SK-N-SH treated with all-trans-retinoic acid at 6 μM for 48 hours (cell line): Measurements from ENCODE around the gene MXRA7.

Source experiments
- ATAC-seq: fragments of 200-7000 bp; cut with Tn5 transposase; 3 replicates; pipeline ENCODE4 v1.9.1; 2020; ENCODE audit warnings: mild to moderate bottlenecking, moderate library complexity
- ARNTL ChIP-seq: fragments of 450-650 bp; formaldehyde crosslinking; IDR thresholded peaks from 2 replicates; pipeline ENCODE4 v1.5.0; 2020; ENCODE audit warnings: low read depth, mild to moderate bottlenecking, moderate library complexity, borderline replicate concordance
- BACH2 ChIP-seq: fragments of 250-450 bp; sonication (Bioruptor Pico); IDR thresholded peaks from 2 replicates; pipeline ENCODE4 v1.9.0; 2021; ENCODE audit warnings: mild to moderate bottlenecking, borderline replicate concordance
- CREB5 ChIP-seq: fragments of 250-450 bp; sonication (Bioruptor Pico); IDR thresholded peaks from 2 replicates; pipeline ENCODE4 v1.5.1; 2020; ENCODE audit warnings: low read depth, mild to moderate bottlenecking, moderate library complexity
- ESRRG ChIP-seq: fragments of 250-450 bp; sonication (Bioruptor Pico); IDR thresholded peaks from 2 replicates; pipeline ENCODE4 v1.6.1; 2021; ENCODE audit warnings: mild to moderate bottlenecking
- GLIS3 ChIP-seq: fragments of 250-450 bp; sonication (Bioruptor Pico); IDR thresholded peaks from 2 replicates; pipeline ENCODE4 v1.5.0; 2020; ENCODE audit warnings: mild to moderate bottlenecking, moderate library complexity
- ISL1 ChIP-seq: fragments of 250-450 bp; sonication (Bioruptor Pico); IDR thresholded peaks from 2 replicates; pipeline ENCODE4 v2.1.2; 2022; ENCODE audit warnings: mild to moderate bottlenecking, moderate library complexity
- OSR1 ChIP-seq: fragments of 250-450 bp; sonication (Bioruptor Pico); IDR thresholded peaks from 2 replicates; pipeline ENCODE4 v1.8.0; 2022; ENCODE audit warnings: moderate library complexity, mild to moderate bottlenecking, inconsistent platforms
- PATZ1 ChIP-seq: fragments of 250-450 bp; sonication (Bioruptor Pico); IDR thresholded peaks from 2 replicates; pipeline ENCODE4 v1.8.0; 2020; ENCODE audit warnings: mild to moderate bottlenecking, moderate library complexity, borderline replicate concordance
- POU6F1 ChIP-seq: fragments of 250-450 bp; sonication (Bioruptor Pico); IDR thresholded peaks from 2 replicates; pipeline ENCODE4 v1.8.0; 2021; ENCODE audit warnings: low read depth, mild to moderate bottlenecking, moderate library complexity, borderline replicate concordance
- PPARA ChIP-seq: fragments of 250-450 bp; sonication (Bioruptor Pico); IDR thresholded peaks from 2 replicates; pipeline ENCODE4 v1.5.0; 2020; ENCODE audit warnings: mild to moderate bottlenecking, borderline replicate concordance
- SNAI2 ChIP-seq: fragments of 250-450 bp; sonication (Bioruptor Pico); IDR thresholded peaks from 2 replicates; pipeline ENCODE4 v1.5.0; 2020; ENCODE audit warnings: mild to moderate bottlenecking, moderate library complexity
- TCF4 ChIP-seq: fragments of 250-450 bp; sonication (Bioruptor Pico); IDR thresholded peaks from 2 replicates; pipeline ENCODE4 v1.8.0; 2021; ENCODE audit warnings: mild to moderate bottlenecking, moderate library complexity, borderline replicate concordance
- TOX ChIP-seq: fragments of 250-450 bp; sonication (Bioruptor Pico); IDR thresholded peaks from 2 replicates; pipeline ENCODE4 v1.8.0; 2021; ENCODE audit warnings: mild to moderate bottlenecking, moderate library complexity, borderline replicate concordance
- ZFP3 ChIP-seq: fragments of 250-450 bp; sonication (Bioruptor Pico); IDR thresholded peaks from 2 replicates; pipeline ENCODE4 v1.5.0; 2020; ENCODE audit warnings: mild to moderate bottlenecking, moderate library complexity
- ZFP30 ChIP-seq: fragments of 450-650 bp; formaldehyde crosslinking; IDR thresholded peaks from 2 replicates; pipeline ENCODE4 v1.5.0; 2022; ENCODE audit warnings: mild to moderate bottlenecking, moderate library complexity
- ZNF565 ChIP-seq: fragments of 450-650 bp; formaldehyde crosslinking; conservative IDR thresholded peaks from 2 replicates; pipeline ENCODE4 v1.5.0; 2020; ENCODE audit warnings: low read depth, mild to moderate bottlenecking, moderate library complexity
- ZNF8 ChIP-seq: fragments of 450-650 bp; formaldehyde crosslinking; IDR thresholded peaks from 2 replicates; pipeline ENCODE4 v1.5.0; 2020; ENCODE audit warnings: mild to moderate bottlenecking, moderate library complexity
- TF ChIP-seq, protein P1 (sequence below): fragments of 250-450 bp; sonication (Bioruptor Pico); IDR thresholded peaks from 2 replicates; pipeline ENCODE4 v1.5.0; 2020; ENCODE audit warnings: mild to moderate bottlenecking, moderate library complexity
- TF ChIP-seq, protein P2 (sequence below): fragments of 250-450 bp; sonication (Bioruptor Pico); IDR thresholded peaks from 2 replicates; pipeline ENCODE4 v1.5.1; 2021; ENCODE audit warnings: mild to moderate bottlenecking, moderate library complexity

The MXRA7 gene

GRCh38 chr17:76659928-76660655 lies 50.7 kb downstream of the MXRA7 start:
- ATAC-seq = peak; percentile 75
- no peak for TF ChIP-seq ZNF565 (CRISPR knock-in tag)
- no peak for TF ChIP-seq SNAI2 (CRISPR knock-in tag)
- TF ChIP-seq ZFP30 (CRISPR knock-in tag) = no peak
- TF ChIP-seq, protein P1, sequence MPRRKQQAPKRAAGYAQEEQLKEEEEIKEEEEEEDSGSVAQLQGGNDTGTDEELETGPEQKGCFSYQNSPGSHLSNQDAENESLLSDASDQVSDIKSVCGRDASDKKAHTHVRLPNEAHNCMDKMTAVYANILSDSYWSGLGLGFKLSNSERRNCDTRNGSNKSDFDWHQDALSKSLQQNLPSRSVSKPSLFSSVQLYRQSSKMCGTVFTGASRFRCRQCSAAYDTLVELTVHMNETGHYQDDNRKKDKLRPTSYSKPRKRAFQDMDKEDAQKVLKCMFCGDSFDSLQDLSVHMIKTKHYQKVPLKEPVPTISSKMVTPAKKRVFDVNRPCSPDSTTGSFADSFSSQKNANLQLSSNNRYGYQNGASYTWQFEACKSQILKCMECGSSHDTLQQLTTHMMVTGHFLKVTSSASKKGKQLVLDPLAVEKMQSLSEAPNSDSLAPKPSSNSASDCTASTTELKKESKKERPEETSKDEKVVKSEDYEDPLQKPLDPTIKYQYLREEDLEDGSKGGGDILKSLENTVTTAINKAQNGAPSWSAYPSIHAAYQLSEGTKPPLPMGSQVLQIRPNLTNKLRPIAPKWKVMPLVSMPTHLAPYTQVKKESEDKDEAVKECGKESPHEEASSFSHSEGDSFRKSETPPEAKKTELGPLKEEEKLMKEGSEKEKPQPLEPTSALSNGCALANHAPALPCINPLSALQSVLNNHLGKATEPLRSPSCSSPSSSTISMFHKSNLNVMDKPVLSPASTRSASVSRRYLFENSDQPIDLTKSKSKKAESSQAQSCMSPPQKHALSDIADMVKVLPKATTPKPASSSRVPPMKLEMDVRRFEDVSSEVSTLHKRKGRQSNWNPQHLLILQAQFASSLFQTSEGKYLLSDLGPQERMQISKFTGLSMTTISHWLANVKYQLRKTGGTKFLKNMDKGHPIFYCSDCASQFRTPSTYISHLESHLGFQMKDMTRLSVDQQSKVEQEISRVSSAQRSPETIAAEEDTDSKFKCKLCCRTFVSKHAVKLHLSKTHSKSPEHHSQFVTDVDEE (CRISPR knock-in tag) = 0 out of 2 replicates have a peak, but pooled peaks have one; percentile 28
- peak; percentile 55; the same call in 1 of the 2 replicates for TF ChIP-seq TCF4 (CRISPR knock-in tag)
- no peak for TF ChIP-seq POU6F1
- TF ChIP-seq, protein P2, sequence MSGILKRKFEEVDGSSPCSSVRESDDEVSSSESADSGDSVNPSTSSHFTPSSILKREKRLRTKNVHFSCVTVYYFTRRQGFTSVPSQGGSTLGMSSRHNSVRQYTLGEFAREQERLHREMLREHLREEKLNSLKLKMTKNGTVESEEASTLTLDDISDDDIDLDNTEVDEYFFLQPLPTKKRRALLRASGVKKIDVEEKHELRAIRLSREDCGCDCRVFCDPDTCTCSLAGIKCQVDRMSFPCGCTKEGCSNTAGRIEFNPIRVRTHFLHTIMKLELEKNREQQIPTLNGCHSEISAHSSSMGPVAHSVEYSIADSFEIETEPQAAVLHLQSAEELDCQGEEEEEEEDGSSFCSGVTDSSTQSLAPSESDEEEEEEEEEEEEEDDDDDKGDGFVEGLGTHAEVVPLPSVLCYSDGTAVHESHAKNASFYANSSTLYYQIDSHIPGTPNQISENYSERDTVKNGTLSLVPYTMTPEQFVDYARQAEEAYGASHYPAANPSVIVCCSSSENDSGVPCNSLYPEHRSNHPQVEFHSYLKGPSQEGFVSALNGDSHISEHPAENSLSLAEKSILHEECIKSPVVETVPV (CRISPR knock-in tag) = no peak
- peak; percentile 85; the same call in 1 of the 2 replicates for TF ChIP-seq BACH2
- peak; percentile 41; the same call in 1 of the 2 replicates for TF ChIP-seq ISL1 (CRISPR knock-in tag)
- TF ChIP-seq ZNF8 = no peak
- TF ChIP-seq ESRRG (CRISPR knock-in tag) = no peak
- TF ChIP-seq GLIS3 (CRISPR knock-in tag) = no peak
- TF ChIP-seq ZFP3 (CRISPR knock-in tag) = no peak
- no peak for TF ChIP-seq OSR1 (CRISPR knock-in tag)
- no peak for TF ChIP-seq PATZ1 (CRISPR knock-in tag)

DNA sequence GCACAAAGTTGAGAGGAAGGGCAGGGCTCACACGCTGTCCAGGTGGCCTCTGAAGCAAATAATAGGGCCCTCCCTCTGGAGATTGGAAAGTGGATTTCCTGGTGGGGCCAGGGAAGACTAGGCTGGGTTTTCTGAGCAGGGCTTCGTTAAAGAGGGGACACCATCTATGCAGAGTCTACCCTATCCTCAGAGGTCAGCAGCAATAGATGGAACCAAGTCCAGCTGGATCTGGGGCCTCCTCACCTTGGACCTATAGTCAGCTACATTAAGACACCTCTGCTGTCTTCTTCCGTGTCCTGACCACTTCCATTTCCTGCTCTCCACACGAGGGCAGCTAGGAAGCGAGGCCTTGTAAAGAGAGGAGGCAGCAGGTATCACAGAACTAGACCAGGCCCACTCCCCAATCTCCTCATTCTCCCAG lies 52.5 kb downstream of the MXRA7 start:
- TF ChIP-seq ZFP30 (CRISPR knock-in tag) = no peak
- TF ChIP-seq ARNTL (CRISPR knock-in tag) = no peak
- TF ChIP-seq ISL1 (CRISPR knock-in tag) = no peak
- TF ChIP-seq SNAI2 (CRISPR knock-in tag) = no peak
- TF ChIP-seq TOX (CRISPR knock-in tag) = no peak
- no peak for TF ChIP-seq TCF4 (CRISPR knock-in tag)
- TF ChIP-seq, protein P1 (CRISPR knock-in tag) = no peak
- no peak for TF ChIP-seq BACH2
- no peak for TF ChIP-seq ZFP3 (CRISPR knock-in tag)
- TF ChIP-seq ESRRG (CRISPR knock-in tag) = no peak
- TF ChIP-seq CREB5 (CRISPR knock-in tag) = no peak
- no peak for TF ChIP-seq PPARA (CRISPR knock-in tag)
- no peak for ATAC-seq
